GM18526 (cell line): ENCODE results near the gene RDH11.

ENCODE experiments used
- POLR2A ChIP-seq: IDR thresholded peaks from 3 replicates; pipeline ENCODE4 v1.6.1; 2011; ENCODE audit not compliant: insufficient read length; ENCODE audit errors: extremely low read depth

RDH11 gene

GRCh38 chr14:67674139-67674479 is 21.5 kb downstream of the RDH11 start:
- TF ChIP-seq POLR2A: no peak

GRCh38 chr14:67673451-67673850 is 22.1 kb downstream of the RDH11 start:
- TF ChIP-seq POLR2A: no peak

GRCh38 chr14:67668559-67668958 is 27.0 kb downstream of the RDH11 start:
- TF ChIP-seq POLR2A: no peak

GRCh38 chr14:67666750-67667449 is 28.7 kb downstream of the RDH11 start:
- no peak for TF ChIP-seq POLR2A

DNA sequence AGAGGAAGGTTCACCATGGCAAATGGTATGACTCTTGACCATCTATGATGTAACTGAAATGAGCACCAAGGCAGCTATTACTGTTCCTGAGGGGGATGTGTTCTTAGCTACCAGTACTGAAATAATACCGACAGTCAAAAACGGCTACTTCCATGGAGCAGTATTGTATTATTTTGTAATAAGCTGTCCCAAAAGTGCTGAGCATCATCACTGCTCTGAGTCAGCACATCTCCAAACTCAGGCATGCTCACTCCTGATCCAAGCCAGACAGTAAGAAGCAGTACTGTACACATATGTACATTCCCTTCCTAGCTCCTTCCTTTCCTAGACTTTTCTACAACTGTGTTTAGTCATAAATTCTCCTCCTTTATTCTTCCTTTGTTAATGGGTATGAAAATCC is 29.7 kb downstream of the RDH11 start:
- TF ChIP-seq POLR2A: no peak

- no peak for TF ChIP-seq POLR2A
Measured at GRCh38 chr14:67663633-67664032, 31.9 kb downstream of the RDH11 start.

GRCh38 chr14:67653651-67654280 is 41.8 kb downstream of the RDH11 start:
- TF ChIP-seq POLR2A: no peak

DNA sequence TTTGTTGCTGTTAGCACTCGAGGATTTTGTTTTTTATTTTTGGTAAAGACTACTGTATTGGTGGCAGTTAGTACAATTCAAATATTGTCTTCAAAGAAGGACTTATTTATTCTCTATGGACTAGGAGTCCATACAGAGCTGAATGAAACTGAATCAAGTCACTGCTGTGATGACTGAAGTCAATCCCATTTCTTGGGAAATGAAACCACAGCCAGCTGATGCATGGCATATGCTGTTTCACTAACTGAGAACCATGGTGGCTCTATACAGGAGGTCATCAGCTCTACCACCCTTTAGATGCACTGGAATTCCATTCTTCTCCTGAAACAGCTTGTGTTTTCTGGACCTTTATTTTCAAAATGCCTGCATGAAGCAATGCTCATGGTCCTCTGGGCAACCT is 43.4 kb downstream of the RDH11 start:
- no peak for TF ChIP-seq POLR2A

- TF ChIP-seq POLR2A: no peak
Measured at GRCh38 chr14:67650694-67651093, 44.9 kb downstream of the RDH11 start.

DNA sequence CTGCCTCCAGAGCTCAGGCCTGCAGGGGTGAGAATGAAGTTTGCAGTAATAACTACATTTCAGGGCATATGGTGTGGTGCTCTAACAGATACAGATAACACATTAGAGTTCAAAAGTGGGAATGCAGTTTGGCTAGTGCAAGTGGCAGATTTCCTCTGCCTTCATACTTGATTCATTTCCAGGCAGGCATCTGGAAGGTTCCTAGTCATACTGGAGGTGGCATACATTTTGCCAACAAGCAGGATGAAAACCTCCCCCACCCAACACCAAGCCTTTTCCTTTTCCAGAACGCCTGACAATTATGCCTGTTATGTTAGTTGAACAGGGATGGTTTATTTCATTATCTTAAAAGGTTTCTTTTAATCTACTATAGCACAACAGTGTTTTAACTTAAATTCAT is 45.4 kb downstream of the RDH11 start:
- TF ChIP-seq POLR2A: no peak

DNA sequence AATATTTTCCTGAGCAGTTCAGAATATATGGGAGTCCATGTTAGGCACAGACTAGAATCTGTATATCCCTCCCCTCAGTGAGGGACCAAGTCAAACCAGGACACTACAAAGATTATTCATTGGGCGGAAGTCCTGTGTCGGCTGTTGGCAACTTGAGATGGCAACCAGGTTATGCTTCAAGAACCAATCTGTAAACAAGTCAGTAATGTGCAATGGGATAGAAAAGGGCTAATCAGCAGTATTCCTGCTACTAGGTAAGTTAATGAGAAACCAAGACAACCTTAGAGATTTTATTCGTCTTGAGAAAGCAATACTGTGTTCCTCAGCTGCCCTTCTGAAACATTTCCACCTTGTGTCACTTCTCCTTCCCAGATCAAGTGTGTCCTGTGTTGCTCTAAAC is 49.4 kb downstream of the RDH11 start:
- TF ChIP-seq POLR2A: no peak

DNA sequence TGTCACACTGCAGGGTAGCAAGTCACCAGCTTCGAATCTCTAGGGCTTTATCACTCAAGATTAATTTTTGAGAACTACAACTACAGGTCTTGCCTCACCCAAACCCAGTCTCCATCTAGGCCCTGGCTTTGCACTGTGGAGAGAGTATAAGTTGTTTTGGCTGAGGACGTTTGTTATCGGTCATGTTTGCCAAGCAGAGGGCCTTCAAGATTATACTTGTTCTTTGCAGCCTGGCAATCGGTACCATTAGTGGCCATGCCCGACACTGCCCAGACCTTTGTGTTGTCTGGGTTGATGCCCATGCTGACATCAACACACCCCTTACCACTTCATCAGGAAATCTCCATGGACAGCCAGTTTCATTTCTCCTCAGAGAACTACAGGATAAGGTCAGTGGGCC is 50.1 kb downstream of the RDH11 start:
- no peak for TF ChIP-seq POLR2A

DNA sequence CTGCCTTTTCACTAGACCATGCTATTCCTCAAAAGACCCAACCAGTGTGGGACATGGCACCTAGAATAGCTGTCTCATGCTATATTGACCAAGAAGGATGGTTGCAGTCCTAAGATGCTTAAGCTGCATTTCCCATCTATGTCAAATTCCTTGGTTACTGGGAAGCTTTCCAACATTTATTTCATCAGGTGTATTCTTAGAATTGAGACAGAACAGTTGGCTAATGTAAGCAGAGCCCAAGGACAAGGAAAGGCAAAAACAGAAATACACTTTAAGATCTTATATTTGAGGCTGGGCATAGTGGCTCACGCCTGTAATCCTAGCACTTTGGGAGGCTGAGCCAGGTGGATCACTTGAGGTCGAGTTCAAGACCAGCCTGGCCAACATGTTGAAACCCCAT is 51.1 kb downstream of the RDH11 start:
- TF ChIP-seq POLR2A: no peak

DNA sequence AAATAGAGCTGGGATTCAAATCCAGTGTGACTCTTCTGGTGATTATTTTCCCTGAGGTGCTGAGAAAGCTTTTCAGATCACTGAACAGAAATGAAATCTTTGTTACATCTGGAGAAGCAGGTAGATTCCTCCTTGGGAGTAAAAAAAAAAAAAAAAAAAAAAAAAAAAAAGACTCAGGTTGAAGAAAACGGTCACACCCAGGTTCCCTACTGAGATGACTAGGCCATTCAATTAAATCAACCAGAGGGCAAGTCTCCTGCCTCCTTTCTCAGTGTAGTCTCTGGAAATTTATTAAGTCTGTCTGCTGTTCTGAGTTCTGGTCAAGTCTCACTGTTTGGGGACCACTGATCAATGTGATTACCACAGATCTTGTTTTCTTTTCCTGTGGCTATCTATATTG is 51.9 kb downstream of the RDH11 start:
- TF ChIP-seq POLR2A: no peak

GRCh38 chr14:67641902-67642749 is 53.4 kb downstream of the RDH11 start:
- no peak for TF ChIP-seq POLR2A

DNA sequence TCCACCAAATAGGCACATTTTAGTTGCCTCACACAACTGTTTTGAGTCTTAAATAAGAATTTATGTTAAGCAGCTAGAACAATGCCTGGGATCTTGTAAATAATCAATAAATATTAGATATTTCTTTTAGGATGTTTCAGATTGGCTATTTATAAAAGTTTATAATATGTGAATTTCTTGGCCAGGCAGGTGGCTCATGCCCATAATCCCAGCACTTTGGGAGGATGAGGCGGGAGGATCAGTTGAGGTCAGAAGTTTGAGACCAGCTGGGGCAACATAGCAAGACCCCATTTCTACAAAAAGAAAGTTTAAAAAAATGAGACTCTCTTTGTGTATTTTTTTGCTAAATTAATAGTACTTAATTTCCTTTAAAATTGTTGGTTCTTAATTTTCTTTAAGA is 54.1 kb downstream of the RDH11 start:
- no peak for TF ChIP-seq POLR2A
